Stimulated activated CD8-positive, alpha-beta memory T cell treated with anti-CD3 and anti-CD28 coated beads, Interleukin-7, amount 100 ng/mL, for 48 hours (primary cell): ENCODE measurements around the gene SEC16B.

Experiments
- DNase-seq, 2 donors: peaks; one replicate each; pipeline ENCODE4 v3.0.0-alpha.2; 2020; ENCODE audit warnings: low read depth in 1 of 2; ENCODE audit errors: extremely low read depth in 1 of 2

Gene SEC16B

DNA sequence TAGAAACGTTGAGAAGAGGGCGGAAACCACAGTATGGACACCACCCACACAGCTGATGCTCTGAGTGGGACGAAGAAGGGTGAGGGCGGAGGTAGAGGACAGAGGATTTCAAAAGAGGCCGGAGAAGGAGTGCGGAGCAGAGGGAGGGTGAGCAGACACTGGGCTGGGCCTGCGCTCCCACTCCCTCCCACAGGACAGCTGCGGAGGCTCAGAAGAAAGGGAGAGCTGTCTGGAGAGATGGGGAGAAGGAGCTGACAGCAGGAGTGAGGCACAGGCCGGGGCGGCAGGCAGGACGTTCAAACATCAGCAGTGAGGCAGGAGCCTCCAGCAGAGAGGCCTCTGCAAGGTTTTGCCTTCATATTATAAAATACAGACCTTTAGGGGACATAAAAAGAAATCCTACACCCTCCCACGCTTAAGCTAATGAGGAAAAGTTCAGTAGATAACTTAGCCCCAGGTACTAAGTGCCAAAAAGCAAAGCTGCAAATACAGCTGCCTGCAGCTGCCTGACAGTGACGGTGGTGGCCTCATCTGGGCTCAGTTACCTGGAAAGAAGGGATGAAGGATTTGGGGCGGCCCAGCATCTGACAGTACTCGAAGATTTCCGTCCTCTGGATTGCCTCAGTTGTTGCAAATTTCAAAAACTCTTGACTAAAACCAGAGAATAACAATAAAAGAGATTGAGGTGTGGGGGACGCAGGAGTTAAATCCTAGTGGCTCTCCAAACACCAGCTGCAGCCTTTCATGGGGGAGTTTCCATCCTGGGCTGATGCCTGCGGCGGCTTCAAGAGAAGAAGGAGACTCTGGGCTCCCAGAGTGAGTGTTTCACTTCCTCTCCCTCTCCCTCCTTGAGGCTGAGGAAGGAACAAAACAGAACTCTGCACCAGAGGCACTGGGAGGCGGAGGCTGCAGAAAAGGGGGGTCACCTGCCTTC, 25.6 kb downstream of the SEC16B start:
- DNase-seq = no peak

- DNase-seq = no peak
Measured at GRCh38 chr1:177941976-177942375, 27.9 kb downstream of the SEC16B start.

DNA sequence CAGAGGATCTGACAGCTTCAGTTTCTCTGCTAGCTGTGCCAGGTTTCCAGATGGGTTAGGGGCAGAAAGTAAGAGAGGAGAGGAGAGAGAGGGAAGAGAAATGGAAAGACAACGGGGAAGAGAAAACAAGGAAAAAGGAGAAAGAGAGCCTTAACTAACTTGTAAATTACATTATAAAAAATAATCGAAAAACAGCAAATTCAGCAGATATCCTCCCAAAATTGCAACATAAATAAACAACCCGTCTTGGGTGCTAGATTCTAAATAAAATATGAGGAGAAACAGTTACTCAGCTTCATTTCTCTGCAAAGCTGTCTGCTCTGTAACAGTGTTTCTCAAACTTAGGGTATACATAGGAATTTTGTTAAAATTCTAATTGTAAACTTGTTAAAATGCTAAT, 29.2 kb downstream of the SEC16B start:
- DNase-seq = no peak

GRCh38 chr1:177937931-177938330, 31.9 kb downstream of the SEC16B start:
- DNase-seq = no peak

GRCh38 chr1:177937174-177937770, 32.6 kb downstream of the SEC16B start:
- DNase-seq = no peak

GRCh38 chr1:177935638-177936415, 34.0 kb downstream of the SEC16B start:
- no peak for DNase-seq

GRCh38 chr1:177934927-177935326, 34.9 kb downstream of the SEC16B start:
- no peak for DNase-seq

GRCh38 chr1:177934461-177934860, 35.4 kb downstream of the SEC16B start:
- DNase-seq = no peak

DNA sequence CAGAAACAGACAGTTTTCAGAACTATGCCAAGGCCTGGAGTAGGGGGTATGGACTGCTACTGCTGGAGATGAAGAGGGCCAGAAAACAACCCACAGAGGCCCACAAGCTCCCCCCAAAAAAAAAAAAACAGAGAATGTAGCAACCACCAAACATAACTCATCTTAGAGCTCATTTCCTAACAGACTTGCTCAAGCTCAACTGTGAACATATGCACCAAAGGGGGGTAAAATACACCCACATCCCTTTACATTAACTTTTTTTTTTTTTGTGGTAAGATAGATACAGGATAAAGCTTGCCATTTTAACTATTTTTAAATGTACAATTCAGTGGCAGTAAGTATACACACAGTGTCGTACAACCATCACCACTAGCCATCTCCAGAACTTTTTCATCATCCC, 36.0 kb downstream of the SEC16B start:
- DNase-seq = no peak

DNA sequence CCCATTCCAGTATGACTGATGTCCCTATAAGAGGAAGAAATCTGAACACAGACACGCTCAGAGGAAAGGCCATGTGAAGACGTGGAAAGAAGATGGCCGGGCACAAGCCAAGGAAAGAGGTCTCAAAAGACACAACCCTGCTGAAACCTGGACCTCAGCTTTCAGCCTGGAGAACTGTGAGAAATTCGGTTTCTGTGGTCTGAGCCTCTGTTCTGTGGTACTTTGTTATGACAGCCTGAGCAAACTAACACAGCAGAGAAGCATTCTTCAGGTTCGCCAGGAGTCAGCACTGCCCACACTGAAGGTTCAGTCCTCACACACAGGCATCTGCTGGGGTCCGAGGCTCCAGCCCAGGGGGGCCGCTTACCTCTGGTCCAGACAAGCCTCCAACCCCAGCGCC, 37.7 kb downstream of the SEC16B start:
- no peak for DNase-seq

DNA sequence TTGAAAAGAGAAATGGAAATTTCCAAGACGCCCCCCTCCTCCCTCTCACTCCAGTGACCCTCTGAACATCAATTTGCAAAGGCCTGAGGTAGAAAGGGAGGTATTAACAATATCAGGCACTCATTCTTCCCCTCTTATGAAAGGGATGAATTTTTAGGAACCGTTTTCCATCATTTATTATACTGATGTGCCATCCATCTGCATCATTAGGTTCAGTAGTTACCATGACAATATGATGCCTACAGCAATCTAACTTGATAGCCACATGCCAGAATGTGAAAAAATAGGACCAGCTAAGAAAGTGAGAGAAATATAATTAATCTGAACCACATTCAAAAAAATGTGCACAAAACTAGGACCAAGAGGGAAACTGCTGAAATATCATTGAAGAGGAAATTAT, 40.9 kb downstream of the SEC16B start:
- no peak for DNase-seq

DNA sequence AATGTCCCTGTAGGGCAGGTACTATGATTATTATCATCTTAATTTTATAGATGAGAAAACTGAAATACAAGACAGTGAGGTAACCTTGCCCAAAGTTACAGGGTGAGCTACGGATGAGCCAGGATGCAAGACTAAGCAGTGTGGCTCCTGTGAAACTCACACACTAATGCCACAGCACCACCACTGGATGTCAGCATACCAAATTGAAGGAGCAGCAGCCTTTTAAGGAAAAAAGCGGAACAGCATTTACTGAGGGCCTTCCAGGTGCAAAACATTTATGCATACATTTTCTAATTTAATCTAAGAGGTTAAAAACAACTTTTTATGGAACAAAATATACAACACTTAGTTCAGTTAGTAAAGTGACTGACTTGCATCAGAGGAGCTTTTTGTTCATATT, 41.7 kb downstream of the SEC16B start:
- no peak for DNase-seq

DNA sequence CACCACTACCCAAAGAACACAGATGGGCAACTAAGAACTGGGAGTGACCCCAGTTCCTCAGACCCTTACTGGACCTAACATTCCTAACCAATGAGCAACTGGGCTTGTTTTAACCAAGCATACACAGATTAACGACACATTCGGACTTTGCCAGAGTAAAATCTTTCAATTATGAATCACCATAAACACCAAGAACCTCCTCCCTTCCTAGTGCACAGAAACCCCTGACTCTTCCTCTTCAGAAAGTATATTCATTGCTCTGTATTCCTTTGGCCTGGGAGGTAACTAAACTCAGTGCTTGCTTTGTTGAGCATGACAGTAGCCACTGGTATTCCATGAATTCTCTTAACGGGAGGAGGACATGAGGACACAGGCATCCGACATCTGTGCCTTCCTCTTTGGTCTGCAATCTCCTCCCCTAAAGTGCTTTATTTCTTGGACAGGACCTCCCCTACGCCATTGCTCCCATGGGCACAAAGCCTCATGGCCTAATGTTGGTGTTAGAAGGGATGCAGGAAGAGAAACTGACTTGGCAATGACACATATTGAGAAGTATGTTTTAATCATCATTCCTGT, 42.7 kb downstream of the SEC16B start:
- DNase-seq = no peak

DNA sequence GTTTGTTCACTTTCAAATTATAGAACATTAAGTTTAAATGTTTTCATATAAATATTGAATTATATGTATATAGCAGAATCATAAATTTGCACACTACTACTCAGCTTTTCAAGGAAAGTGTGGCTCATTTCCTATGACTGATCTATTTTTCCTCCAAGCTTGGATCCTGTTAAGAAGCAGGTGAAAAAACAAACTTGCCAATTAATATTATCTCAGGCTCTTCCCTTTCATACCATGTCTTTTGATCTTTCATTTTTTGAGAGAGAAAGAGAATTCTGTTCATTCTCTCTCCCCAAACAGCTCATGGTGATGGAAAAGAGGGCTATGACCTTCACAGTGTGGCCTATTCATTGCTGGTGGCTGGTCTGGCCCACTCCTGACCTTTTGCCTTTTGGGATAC, 43.7 kb downstream of the SEC16B start:
- no peak for DNase-seq

GRCh38 chr1:177925006-177925405, 44.9 kb downstream of the SEC16B start:
- no peak for DNase-seq

DNA sequence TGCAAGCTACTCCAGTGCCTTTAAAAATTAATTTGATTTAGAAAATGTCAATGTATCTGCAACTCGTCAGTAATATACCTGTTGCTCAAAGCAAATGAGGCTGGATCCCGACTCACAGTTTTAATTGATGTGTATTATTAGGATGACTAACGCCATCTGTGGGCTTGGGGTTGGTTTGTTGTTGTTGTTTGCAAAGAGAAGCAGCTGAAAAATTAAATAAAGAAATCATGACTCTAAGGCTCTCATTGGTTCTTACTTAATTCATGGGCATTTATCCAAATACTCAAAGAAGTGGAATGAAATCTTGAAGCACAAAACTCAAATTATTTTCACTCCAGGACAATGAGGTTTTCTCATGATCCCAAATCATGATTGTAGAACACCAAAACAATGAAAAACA, 46.4 kb downstream of the SEC16B start:
- DNase-seq = no peak

DNA sequence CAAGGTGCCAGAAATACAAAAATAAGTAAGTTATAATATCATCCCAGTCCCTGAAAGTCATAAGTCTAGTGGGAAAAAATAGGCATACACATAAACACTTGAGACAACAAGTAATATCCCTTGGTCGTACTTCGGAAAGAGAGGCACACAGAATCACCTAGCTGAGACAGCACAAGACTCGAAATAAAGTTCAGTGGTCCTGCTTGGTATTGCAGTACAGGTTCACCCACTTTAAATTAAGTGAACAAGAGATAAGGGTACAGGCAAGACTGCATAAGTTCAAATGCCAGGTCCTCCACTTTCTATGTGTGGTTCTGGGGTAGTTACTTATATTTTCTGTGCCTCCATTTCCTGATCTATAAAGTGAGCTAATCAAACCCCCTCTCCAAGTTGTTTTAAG, 47.6 kb downstream of the SEC16B start:
- DNase-seq = no peak

GRCh38 chr1:177921590-177921989, 48.3 kb downstream of the SEC16B start:
- no peak for DNase-seq

DNA sequence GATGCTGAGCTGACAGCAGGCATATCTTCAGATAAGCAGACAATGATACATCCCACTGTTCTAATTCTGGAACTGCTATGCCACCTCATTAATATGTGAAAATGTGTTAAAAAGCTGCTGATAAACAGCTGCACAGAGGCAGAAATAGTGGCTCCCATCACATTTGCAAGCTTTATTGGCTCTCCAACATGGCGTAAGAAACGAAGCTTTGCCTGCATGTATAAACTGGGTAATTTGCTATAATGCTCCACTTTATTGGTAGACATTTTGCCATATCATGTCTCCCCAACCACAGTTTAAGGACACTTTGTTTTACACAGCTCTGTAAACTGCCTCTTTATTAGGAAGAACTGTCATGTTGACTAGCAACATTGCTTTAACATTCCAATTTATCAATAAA, 49.8 kb downstream of the SEC16B start:
- no peak for DNase-seq

DNA sequence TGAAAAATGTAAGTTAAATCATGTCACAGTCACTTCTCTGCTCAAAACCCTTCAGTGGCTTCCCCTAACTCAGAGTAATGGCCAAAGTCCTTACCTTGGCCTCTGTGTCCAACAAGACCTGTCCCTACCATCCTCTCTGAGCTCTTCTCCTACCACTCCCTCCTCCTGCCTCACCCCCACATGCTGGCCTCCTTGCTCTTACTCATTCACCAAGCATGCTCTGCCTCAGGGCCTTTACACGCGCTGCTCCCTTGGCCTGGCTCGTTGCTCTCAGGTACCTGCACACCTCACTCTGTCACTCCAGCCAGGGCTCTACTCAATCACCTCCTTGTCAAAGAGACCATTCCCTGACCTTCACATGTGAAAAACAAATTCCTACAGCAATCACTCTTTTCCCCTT, 54.2 kb downstream of the SEC16B start:
- DNase-seq = no peak

DNA sequence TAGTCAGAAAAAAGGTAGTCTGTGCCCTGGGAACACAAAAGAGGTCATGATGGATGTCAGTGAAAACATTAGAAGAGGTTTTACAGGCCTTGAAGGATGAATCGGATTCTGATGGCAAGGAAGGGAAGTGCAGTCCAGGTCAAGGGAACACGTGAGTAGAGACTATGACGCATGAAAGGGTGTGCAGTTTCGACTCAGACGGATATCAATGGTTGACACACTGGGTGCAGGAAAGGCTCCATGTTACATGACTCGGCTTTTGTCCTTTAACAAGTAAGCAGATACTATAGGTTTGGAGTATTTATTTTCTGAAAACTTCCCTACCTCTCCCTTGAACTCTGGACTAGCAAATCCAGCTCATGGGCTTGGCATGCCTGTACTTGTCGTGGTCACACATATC, 55.3 kb downstream of the SEC16B start:
- no peak for DNase-seq
